ENCODE measurements around the gene ARFRP1. TPM values are rescaled to one million over a fixed set of nuclear protein-coding genes. Genes with fewer than 3 reads are reported as not detected.

Gene ARFRP1
- total RNA-seq, 1 donor from 2014 or later, result 51.0 TPM

DNA sequence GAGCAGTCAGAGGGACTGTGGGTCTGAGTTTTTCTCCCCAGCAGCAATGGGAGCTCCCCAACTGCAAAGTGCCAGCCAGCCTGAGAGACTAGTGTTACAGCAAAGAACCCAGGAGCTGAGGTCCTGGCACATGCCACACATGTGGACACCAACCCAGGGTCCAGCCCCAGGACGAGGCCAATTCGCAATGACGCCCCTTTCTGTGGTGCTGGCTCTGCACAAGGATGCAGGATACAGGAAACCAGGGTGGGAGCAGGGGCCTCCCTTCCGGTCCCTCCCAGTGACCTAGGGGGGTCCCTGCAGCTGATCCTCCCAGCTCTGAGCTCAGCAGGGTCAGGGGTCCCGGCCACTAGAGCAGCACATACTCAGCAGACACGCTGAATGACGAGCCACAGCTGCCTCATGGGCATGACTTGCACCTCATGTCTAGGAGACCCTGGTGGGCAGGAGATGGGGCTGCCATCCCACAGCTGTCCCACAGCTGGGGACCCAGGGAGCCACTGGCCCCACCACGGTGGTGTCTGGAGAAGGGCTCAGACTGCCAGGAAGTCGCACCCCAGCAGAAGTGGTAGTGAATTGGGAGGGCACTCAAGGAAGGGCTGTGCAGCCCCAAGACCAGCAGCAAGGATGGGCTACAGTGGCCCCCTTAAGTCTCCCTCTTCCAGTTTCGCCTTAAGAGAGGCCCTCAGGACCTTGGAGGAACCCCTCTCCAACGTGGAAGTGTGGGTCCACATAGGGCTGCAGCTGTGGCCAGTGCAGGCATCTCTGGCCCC lies 3.6 kb downstream of the ARFRP1 start:
- TF ChIP-seq CTCF (IDR thresholded peaks at IDR 0.05; ENCODE audit: unreplicated experiment), result no peak
- no peak overlapping the region for H3K27ac Mint-ChIP-seq
- no peak for DNase-seq (ENCODE audit: low spot score, unreplicated experiment)
- peaks cover 8% of the 10 kb centered on the region for H3K36me3 Mint-ChIP-seq (ENCODE audit: insufficient read depth)
- H3K4me3 Mint-ChIP-seq (ENCODE audit: low read depth), result no peak overlapping the region
- H3K9me3 Mint-ChIP-seq (ENCODE audit: low read depth), result no peaks in the 10 kb centered on the region
- no peaks in the 10 kb centered on the region for H3K27me3 Mint-ChIP-seq
- peaks cover 9% of the 10 kb centered on the region for H3K4me1 Mint-ChIP-seq (ENCODE audit: low read depth)

DNA sequence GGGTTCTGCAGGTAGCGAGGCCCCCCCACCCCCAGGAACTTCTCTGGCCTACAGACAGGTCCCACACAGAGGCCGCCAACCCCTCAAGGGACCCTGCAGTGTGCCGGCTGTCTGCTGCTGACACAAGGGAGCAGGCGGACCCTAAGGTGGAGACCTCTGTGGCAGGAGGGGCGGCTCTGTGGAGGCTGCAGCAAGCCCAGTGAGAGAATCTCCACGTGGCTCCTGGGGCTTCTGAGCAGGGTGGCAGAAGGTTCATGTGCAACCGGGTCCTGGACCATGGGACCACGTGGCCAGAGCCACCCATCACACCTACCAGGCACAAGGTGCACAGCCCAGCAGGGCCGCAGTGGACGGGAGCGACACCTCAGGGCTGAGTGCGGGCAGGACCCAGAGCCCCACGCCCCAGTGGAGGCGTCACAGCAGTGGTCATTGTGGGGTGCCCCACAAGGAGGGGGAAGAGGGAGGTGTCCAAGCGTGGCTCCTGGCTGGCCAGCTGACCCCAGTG lies 4.3 kb downstream of the ARFRP1 start:
- no peak for DNase-seq (ENCODE audit: low spot score, unreplicated experiment)
- Mint-ChIP-seq H3K4me3 (ENCODE audit: low read depth) (no peak overlapping the region), H3K27ac (no peak overlapping the region), H3K36me3 (ENCODE audit: insufficient read depth) (peaks cover 5% of the 10 kb centered on the region), H3K9me3 (ENCODE audit: low read depth) (no peaks in the 10 kb centered on the region), H3K4me1 (ENCODE audit: low read depth) (peaks cover 6% of the 10 kb centered on the region), H3K27me3 (no peaks in the 10 kb centered on the region)
- TF ChIP-seq CTCF (IDR thresholded peaks at IDR 0.05; ENCODE audit: unreplicated experiment), result no peak

DNA sequence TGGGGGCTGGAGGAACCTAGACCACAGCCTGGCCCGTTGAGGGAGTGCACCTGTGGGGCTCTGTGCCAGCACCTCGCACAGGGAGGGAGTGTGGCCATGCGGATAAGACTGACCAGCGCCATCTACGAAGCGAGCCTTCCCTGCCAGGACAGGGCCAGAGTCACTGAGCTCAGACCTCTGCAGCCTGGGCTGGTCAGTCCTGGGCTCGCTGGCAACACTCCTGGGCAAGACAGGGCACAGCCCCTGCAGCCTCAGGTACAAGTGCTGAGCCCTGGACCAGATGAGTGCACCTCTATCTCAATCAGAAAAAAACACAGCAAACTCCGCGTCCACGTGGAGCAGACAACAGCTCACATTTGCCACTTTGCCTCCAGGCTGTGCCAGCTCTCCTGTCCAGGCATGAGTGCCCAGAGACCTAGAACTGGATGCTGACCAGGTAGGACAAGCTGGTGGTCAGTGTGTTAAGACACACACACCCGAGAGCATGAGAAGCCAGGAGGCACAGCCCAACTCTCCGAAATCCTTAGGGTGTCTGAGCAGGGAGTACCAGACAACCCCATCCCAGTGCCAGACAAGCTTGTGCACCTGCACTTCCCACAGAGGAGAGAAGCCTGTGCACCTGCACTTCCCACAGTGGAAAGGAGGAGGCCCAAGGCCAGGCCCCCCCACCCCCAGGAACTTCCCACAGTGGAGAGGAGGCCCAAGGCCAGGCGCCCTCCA lies 4.9 kb downstream of the ARFRP1 start:
- peaks cover 5% of the 10 kb centered on the region for H3K4me1 Mint-ChIP-seq (ENCODE audit: low read depth)

DNA sequence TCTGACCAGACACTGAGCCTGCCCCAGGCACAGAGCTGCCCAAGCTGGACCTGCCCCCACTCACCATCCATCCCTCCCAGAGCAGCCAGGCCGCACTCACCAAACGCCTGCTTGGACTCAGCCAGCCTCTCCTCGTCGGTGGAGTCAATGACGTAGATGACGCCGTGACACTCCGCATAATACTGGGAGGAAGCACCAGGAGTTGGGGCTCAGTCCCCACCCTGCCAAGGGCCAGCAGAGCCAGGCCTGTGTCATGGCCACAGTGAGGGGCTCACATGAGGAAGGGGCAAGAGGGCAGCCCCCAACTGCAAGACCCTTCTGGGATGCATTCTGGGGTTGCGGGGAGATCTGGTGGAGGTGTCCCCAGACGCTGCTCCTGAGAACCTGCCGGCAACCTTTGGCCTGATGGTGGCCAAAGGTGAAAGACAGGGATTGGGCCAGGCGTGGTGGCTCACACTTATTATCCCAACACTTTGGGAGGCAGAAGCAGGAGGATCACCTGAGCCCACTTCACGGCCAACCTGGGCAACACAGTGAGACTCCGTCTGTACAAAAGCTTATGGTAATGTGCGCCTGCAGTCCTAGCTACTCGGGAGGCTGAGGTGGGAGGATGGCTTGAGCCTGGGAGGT lies 5.6 kb downstream of the ARFRP1 start:
- H3K9me3 Mint-ChIP-seq (ENCODE audit: low read depth), result no peaks in the 10 kb centered on the region
- TF ChIP-seq CTCF (IDR thresholded peaks at IDR 0.05; ENCODE audit: unreplicated experiment), result no peak
- no peak overlapping the region for H3K4me3 Mint-ChIP-seq (ENCODE audit: low read depth)
- H3K36me3 Mint-ChIP-seq (ENCODE audit: insufficient read depth), result peaks cover 4% of the 10 kb centered on the region
- peaks cover 5% of the 10 kb centered on the region for H3K4me1 Mint-ChIP-seq (ENCODE audit: low read depth)
- no peaks in the 10 kb centered on the region for H3K27me3 Mint-ChIP-seq
- no peak overlapping the region for H3K27ac Mint-ChIP-seq
- no peak for DNase-seq (ENCODE audit: low spot score, unreplicated experiment)

More for the DNA sequence above, 4.9 kb downstream of the ARFRP1 start:
- no peak for DNase-seq (ENCODE audit: low spot score, unreplicated experiment)
- Mint-ChIP-seq H3K36me3 (ENCODE audit: insufficient read depth) (peaks cover 4% of the 10 kb centered on the region), H3K27me3 (no peaks in the 10 kb centered on the region), H3K9me3 (ENCODE audit: low read depth) (no peaks in the 10 kb centered on the region), H3K27ac (no peak overlapping the region), H3K4me3 (ENCODE audit: low read depth) (no peak overlapping the region)
- TF ChIP-seq CTCF (IDR thresholded peaks at IDR 0.05; ENCODE audit: unreplicated experiment), result no peak

- no peak overlapping the region for H3K27ac Mint-ChIP-seq
- no peak for DNase-seq (ENCODE audit: low spot score, unreplicated experiment)
- peaks cover 4% of the 10 kb centered on the region for H3K36me3 Mint-ChIP-seq (ENCODE audit: insufficient read depth)
- no peak for TF ChIP-seq CTCF (IDR thresholded peaks at IDR 0.05; ENCODE audit: unreplicated experiment)
- H3K4me3 Mint-ChIP-seq (ENCODE audit: low read depth), result no peak overlapping the region
- H3K4me1 Mint-ChIP-seq (ENCODE audit: low read depth), result peaks cover under 1% of the 10 kb centered on the region
- H3K27me3 Mint-ChIP-seq, result no peaks in the 10 kb centered on the region
- H3K9me3 Mint-ChIP-seq (ENCODE audit: low read depth), result no peaks in the 10 kb centered on the region
These were observed 6.3 kb downstream of the ARFRP1 start for GRCh38 chr20:63701329-63702035.

All from progenitor cell of endocrine pancreas (in vitro differentiated cells).